Common myeloid progenitor, CD34-positive (primary cell): ENCODE data around the gene ZNF473.
"Not testable (repeated sequence)": the region's sequence is repeated elsewhere in the genome, so short reads cannot be mapped to it uniquely, and the experiment has no call there.

Experiments used
- CTCF ChIA-PET: fragments of 350-600 bp; sonication (Branson Sonifier 250); formaldehyde crosslinking; loops from one replicate; lab custom pipeline; 2021; ENCODE audit warnings: antibody characterized with exemption; lab: Charles Lee
- POLR2A ChIA-PET: fragments of 350-600 bp; sonication (Branson Sonifier 250); formaldehyde crosslinking; loops from one replicate; lab custom pipeline; 2021; ENCODE audit warnings: antibody characterized with exemption; lab: Charles Lee
- DNase-seq, 3 donors: peaks; one replicate each; pipeline versions ENCODE4 v3.0.0 to v3.0.0-alpha.2; 2013
- H3K27ac ChIP-seq, 2 experiments: 1 replicate in 1 of 2; 2 replicates in 1 of 2; pipeline ENCODE4 v1.7.0; 2013; ENCODE audit warnings: inconsistent platforms in 2 of 2, low read length in 2 of 2, mild to moderate bottlenecking in 2 of 2, low read depth in 1 of 2, moderate library complexity in 1 of 2; ENCODE audit not compliant: severe bottlenecking in 2 of 2, insufficient read depth in 1 of 2, poor library complexity in 1 of 2
- H3K27me3 ChIP-seq, 5 experiments: replicated peaks in 2 of 5; 1 replicate in 3 of 5; 2 replicates in 2 of 5; pipeline versions ENCODE4 v1.6.1 to v1.7.0; 2013; ENCODE audit warnings: low read length in 4 of 5, mild to moderate bottlenecking in 2 of 5, moderate library complexity in 2 of 5, inconsistent platforms in 1 of 5; ENCODE audit not compliant: insufficient read depth in 5 of 5, control insufficient read depth in 4 of 5
- H3K36me3 ChIP-seq, 4 experiments: 1 replicate in 2 of 4; 2 replicates in 2 of 4; pipeline versions ENCODE4 v1.6.1 to v1.7.0; 2013; ENCODE audit warnings: low read length in 3 of 4, control low read depth in 1 of 4, mild to moderate bottlenecking in 1 of 4; ENCODE audit not compliant: control insufficient read depth in 4 of 4, insufficient read depth in 4 of 4
- H3K4me1 ChIP-seq, 4 experiments: 1 replicate in 3 of 4; 2 replicates in 1 of 4; pipeline versions ENCODE4 v1.6.1 to v1.7.1; 2013; ENCODE audit warnings: low read length in 3 of 4, mild to moderate bottlenecking in 3 of 4, control low read depth in 1 of 4, inconsistent platforms in 1 of 4, moderate library complexity in 1 of 4; ENCODE audit not compliant: control insufficient read depth in 4 of 4, insufficient read depth in 4 of 4; ENCODE audit errors: control extremely low read depth in 1 of 4
- H3K4me3 ChIP-seq, 7 experiments: 1 replicate in 4 of 7; 2 replicates in 3 of 7; pipeline versions ENCODE4 v1.5.1 to v1.7.0; 2013; ENCODE audit warnings: mild to moderate bottlenecking in 7 of 7, low read length in 6 of 7, moderate library complexity in 6 of 7, inconsistent platforms in 2 of 7, low read depth in 2 of 7, control low read depth in 1 of 7; ENCODE audit not compliant: insufficient read depth in 4 of 7, control insufficient read depth in 1 of 7; ENCODE audit errors: extremely low read depth in 1 of 7
- H3K9me3 ChIP-seq, 5 experiments: 1 replicate in 4 of 5; 2 replicates in 1 of 5; pipeline versions ENCODE4 v1.6.1 to v1.7.1; 2013; ENCODE audit warnings: low read length in 4 of 5, mild to moderate bottlenecking in 2 of 5, inconsistent platforms in 1 of 5, low read depth in 1 of 5, moderate library complexity in 1 of 5; ENCODE audit not compliant: control insufficient read depth in 4 of 5, insufficient read depth in 2 of 5; ENCODE audit errors: control extremely low read depth in 1 of 5
- WGBS: methylation state at CpG from one replicate; pipeline ENCODE4 v1.1.5; 2013; ENCODE audit not compliant: insufficient coverage; 5-methylcytosine and 5-hydroxymethylcytosine counted together

The ZNF473 gene

DNA sequence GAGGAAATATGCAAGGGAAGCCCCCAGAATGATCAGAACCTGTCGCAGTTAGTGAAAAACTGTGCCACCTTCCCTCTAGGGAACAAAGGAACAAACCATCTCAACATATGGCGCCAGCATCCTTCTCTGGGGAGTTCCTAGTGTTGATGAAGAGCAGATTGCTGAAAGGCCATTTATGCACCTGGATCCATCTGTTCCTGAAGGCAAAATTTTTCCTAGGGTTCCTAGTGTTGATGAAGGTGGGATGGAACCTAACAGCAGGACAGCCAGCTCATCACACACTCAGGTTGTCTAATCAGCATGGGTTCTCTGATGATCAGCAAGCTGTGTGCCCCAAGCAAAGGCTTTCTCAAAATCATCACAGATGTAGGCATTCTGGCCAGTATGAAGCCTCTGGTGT is 32.6 kb downstream of the ZNF473 start:
- H3K4me3 ChIP-seq = no peak overlapping the region
- H3K27ac ChIP-seq = no peak overlapping the region
- POLR2A ChIA-PET = no interaction called here
- H3K36me3 ChIP-seq = no peaks in the 10 kb centered on the region
- H3K4me1 ChIP-seq = no peaks in the 10 kb centered on the region
- H3K9me3 ChIP-seq = peaks cover 2 to 24% (median 21%) of the 10 kb centered on the region in 5 experiments
- WGBS = no CpG with 5 or more reads among the region's 2 CpGs
- CTCF ChIA-PET = interaction anchor here (0.6 kb wide), 1 partner anchor 61 kb away, joined by 3 read pairs; no protein-coding TSS in a partner anchor
- no peak for DNase-seq
- H3K27me3 ChIP-seq = no peaks in the 10 kb centered on the region

DNA sequence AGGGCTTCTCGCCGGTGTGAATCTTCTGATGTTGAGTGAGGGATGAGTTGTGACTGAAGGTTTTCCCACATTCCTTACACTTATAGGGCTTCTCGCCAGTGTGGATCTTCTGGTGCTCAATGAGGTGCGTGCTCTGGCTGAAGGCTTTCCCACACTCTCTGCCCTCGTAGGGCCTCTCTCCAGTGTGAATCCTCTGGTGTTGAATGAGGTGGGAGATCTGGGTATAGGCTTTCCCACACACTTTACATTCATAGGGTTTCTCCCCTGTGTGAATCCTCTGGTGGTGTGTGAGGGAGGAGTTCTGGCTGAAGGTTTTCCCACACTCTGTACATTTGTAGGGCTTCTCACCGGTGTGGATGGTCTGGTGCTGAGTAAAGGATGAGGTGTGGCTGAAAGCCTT is 33.2 kb downstream of the ZNF473 start:
- WGBS = no CpG with 5 or more reads among the region's 6 CpGs
- CTCF ChIA-PET = no interaction called here

DNA sequence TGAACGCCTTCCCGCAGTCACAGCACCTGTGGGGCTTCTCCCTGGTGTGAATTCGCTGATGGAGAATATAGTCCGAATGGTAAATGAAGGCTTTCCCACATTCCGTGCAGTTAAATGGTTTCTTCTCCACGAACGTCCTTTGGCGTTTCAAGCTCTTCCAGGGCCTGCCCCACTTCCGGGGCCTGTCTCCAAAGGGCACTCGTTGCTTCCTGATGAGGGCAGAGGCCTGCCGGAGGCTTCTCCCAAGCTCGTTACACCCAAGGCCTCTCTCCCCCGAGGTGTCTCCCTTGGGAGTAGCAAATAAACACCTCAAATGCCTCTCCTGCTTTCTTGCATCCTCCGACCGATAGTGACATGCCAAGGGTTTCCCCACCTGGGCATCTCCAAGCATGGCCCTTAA is 34.3 kb downstream of the ZNF473 start:
- CTCF ChIA-PET = no interaction called here
- peaks cover 0 to 24% (median 21%) of the 10 kb centered on the region in 5 experiments for H3K9me3 ChIP-seq
- POLR2A ChIA-PET = interaction anchor here (0.6 kb wide), 1 partner anchor 732 kb away, joined by 3 read pairs; no protein-coding TSS in a partner anchor
- no peaks in the 10 kb centered on the region for H3K27me3 ChIP-seq
- no peak overlapping the region for H3K27ac ChIP-seq
- no peak for DNase-seq
- H3K4me1 ChIP-seq = no peaks in the 10 kb centered on the region
- no peaks in the 10 kb centered on the region for H3K36me3 ChIP-seq
- no peak overlapping the region for H3K4me3 ChIP-seq
- 84% methylated on average over 12 of the region's 15 CpGs for WGBS

More for the DNA sequence above, 33.2 kb downstream of the ZNF473 start:
- Histone ChIP-seq H3K27ac (no peak overlapping the region), H3K36me3 (no peaks in the 10 kb centered on the region), H3K27me3 (no peaks in the 10 kb centered on the region), H3K4me3 (no peak overlapping the region), H3K4me1 (no peaks in the 10 kb centered on the region), H3K9me3 (peaks cover 2 to 24% (median 21%) of the 10 kb centered on the region in 5 experiments)
- POLR2A ChIA-PET = no interaction called here
- no peak for DNase-seq

DNA sequence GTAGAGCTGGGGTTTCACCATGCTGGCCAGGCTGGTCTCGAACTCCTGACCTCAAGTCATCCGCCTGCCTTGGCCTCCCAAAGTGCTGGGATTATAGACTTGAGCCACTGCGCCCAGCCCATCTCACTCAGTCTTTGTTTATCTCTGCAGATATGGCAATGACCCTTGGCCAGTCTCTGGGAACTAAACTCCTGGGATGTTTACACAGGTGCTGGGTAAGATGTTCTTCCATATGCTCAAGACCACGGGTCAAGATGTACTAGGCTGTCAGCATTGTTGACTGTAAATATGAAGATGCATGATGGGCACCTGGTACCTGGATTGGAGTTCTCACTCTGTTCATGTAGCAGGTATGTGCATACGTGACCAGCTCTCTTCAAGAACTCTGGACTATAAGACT is 35.8 kb downstream of the ZNF473 start:
- ChIA-PET CTCF (interaction anchor here (1.1 kb wide), 1 partner anchor 9 kb away, joined by 4 read pairs; no protein-coding TSS in a partner anchor), POLR2A (no interaction called here)
- no peak overlapping the region for H3K4me3 ChIP-seq
- no peaks in the 10 kb centered on the region for H3K27me3 ChIP-seq
- no peak overlapping the region for H3K27ac ChIP-seq
- H3K4me1 ChIP-seq = no peaks in the 10 kb centered on the region
- no peaks in the 10 kb centered on the region for H3K36me3 ChIP-seq
- DNase-seq = no peak
- peaks cover 0 to 24% (median 21%) of the 10 kb centered on the region in 5 experiments for H3K9me3 ChIP-seq
- WGBS = 87% methylated on average over 4 of the region's 5 CpGs

DNA sequence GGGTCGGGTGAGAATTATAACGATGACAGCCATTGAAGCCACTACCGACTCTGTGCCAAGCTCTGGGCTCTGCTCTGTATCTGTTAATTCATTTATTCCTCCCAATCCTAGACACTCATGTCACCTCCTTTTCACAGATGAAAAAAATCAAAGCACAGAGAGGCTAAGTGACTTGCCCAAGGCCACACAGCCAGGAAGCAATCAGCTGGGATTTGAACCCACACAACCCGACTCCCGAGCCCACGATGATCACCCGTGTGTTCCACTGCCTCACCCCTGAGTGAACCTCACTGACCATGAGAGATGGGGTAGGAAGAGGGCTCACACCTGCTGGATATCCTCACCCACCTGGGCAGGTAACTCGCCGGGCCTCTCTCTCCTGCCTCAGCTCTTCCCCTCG is 40.1 kb downstream of the ZNF473 start:
- ChIA-PET POLR2A (no interaction called here), CTCF (no interaction called here)
- H3K4me1 ChIP-seq = no peaks in the 10 kb centered on the region
- no peak overlapping the region for H3K27ac ChIP-seq
- no peak overlapping the region for H3K4me3 ChIP-seq
- no peak for DNase-seq
- no peaks in the 10 kb centered on the region for H3K9me3 ChIP-seq
- peaks cover 0 to 3% (median 0%) of the 10 kb centered on the region in 5 experiments for H3K27me3 ChIP-seq
- WGBS = 79% methylated on average over 9 of the region's 10 CpGs
- no peaks in the 10 kb centered on the region for H3K36me3 ChIP-seq

DNA sequence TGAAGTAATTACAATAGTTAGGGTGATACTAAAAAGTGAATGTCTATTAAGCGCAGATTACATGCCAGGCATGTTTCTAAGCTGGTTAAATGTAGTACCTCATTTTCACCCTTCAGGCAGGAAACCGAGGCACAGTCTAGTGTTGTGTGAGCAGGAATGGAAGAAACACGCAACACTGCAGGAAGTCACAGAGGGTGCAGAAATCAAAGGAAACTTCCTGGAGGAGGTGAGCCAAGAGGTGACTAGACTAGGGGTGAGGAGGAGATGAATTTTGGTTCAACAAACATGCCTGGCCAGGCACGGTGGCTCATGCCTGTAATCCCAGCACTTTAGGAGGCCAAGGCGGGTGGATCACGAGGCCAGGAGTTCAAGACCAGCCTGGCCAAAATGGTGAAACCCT is 41.8 kb downstream of the ZNF473 start:
- CTCF ChIA-PET = no interaction called here

DNA sequence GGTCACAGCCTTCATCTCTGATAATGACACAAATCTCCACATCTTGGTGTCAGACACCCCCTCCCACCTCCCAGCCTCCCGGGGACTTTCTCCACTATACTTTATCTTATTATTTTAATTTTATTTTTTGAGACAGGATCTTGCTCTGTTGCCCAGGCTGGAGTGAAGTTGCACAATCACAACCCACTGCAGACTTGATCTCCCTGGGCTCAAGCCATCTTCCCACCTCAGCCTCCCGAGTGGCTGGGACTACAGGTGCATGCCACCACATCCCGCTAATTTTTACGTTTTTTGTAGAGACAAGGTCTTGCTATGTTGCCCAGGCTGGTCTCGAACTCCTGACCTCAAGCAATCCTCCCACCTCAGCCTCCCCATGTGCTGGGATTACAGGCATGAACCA is 42.6 kb downstream of the ZNF473 start:
- H3K27me3 ChIP-seq, H3K27ac ChIP-seq, H3K36me3 ChIP-seq, H3K4me1 ChIP-seq, DNase-seq, CTCF ChIA-PET, POLR2A ChIA-PET, H3K9me3 ChIP-seq, H3K4me3 ChIP-seq: not testable (repeated sequence)
- WGBS = 95% methylated on average over 3 of the region's 5 CpGs

More for the DNA sequence above, 41.8 kb downstream of the ZNF473 start:
- 87% methylated on average over 5 of the region's 6 CpGs for WGBS
- POLR2A ChIA-PET = no interaction called here
- DNase-seq = no peak
- H3K27me3 ChIP-seq = peaks cover 0 to 3% (median 0%) of the 10 kb centered on the region in 5 experiments
- H3K4me1 ChIP-seq = no peaks in the 10 kb centered on the region
- H3K4me3 ChIP-seq = no peak overlapping the region
- H3K27ac ChIP-seq = no peak overlapping the region
- H3K36me3 ChIP-seq = no peaks in the 10 kb centered on the region
- no peaks in the 10 kb centered on the region for H3K9me3 ChIP-seq
